IMR-90 (cell line): Measurements from ENCODE around the gene INTS12. TPM values are rescaled to one million over a fixed set of nuclear protein-coding genes. Genes with fewer than 3 reads are reported as not detected.

ENCODE experiments used
- ATAC-seq: fragments of 200-7000 bp; cut with Tn5 transposase; 2 replicates; pipeline ENCODE4 v1.9.1; 2020; ENCODE audit warnings: low read depth, mild to moderate bottlenecking, moderate library complexity
- BruUV-seq: library from RNA; stranded (reverse); fragments of 400-500 nt; replicated peaks from 2 replicates; lab custom pipeline; 2021; lab: Mats Ljungman, UMichigan
- CTCF ChIA-PET: fragments of 300-600 bp; formaldehyde crosslinking; extraction: SDS; loops from one replicate; lab custom pipeline; 2021; ENCODE audit warnings: antibody characterized with exemption; lab: Yijun Ruan, JAX
- POLR2A ChIA-PET: fragments of 300-600 bp; sonication (Branson Sonifier 250); formaldehyde crosslinking; loops from one replicate; lab custom pipeline; 2022; ENCODE audit warnings: antibody characterized with exemption; ENCODE audit not compliant: unreplicated experiment; lab: Charles Lee
- DNase-seq: peaks from one replicate; pipeline ENCODE4 v3.0.0; 2013
- H2AFZ ChIP-seq: replicated peaks from 2 replicates; pipeline ENCODE3; 2013; ENCODE audit warnings: low read length, mild to moderate bottlenecking; ENCODE audit not compliant: poor library complexity
- H2AK5ac ChIP-seq: 2 replicates; pipeline ENCODE4 v1.6.1; 2013; ENCODE audit warnings: low read depth, low read length, inconsistent platforms
- H2AK9ac ChIP-seq: replicated peaks from 2 replicates; pipeline ENCODE3; 2013; ENCODE audit warnings: mild to moderate bottlenecking, low read depth, low read length, moderate library complexity; ENCODE audit not compliant: poor library complexity
- H2BK120ac ChIP-seq: 2 replicates; pipeline ENCODE4 v1.6.1; 2013; ENCODE audit warnings: low read depth, low read length, inconsistent platforms
- H2BK15ac ChIP-seq: 3 replicates; pipeline ENCODE4 v1.6.1; 2013; ENCODE audit warnings: low read depth, low read length, inconsistent platforms
- H2BK20ac ChIP-seq: 2 replicates; pipeline ENCODE4 v1.6.1; 2013; ENCODE audit warnings: low read depth, mild to moderate bottlenecking, inconsistent platforms, low read length, moderate library complexity
- H2BK5ac ChIP-seq: 2 replicates; pipeline ENCODE4 v1.6.1; 2013; ENCODE audit warnings: mild to moderate bottlenecking, low read depth, low read length, inconsistent platforms; ENCODE audit not compliant: poor library complexity, severe bottlenecking
- H3K14ac ChIP-seq: replicated peaks from 2 replicates; pipeline ENCODE4 v1.6.1; 2013; ENCODE audit warnings: low read depth, low read length, inconsistent platforms
- H3K18ac ChIP-seq: 2 replicates; pipeline ENCODE4 v1.6.1; 2013; ENCODE audit warnings: low read depth, low read length, control low read depth
- H3K23ac ChIP-seq: 2 replicates; pipeline ENCODE4 v1.6.1; 2013; ENCODE audit warnings: low read depth, low read length, inconsistent platforms
- H3K27ac ChIP-seq: 2 replicates; pipeline ENCODE4 v1.5.1; 2013; ENCODE audit warnings: mild to moderate bottlenecking, control low read depth, low read length; ENCODE audit not compliant: insufficient read depth
- H3K27me3 ChIP-seq: 2 replicates; pipeline ENCODE4 v1.6.1; 2013; ENCODE audit warnings: low read length; ENCODE audit not compliant: control insufficient read depth, insufficient read depth
- H3K36me3 ChIP-seq: 2 replicates; pipeline ENCODE4 v1.6.1; 2013; ENCODE audit warnings: low read length, mixed read lengths; ENCODE audit not compliant: control insufficient read depth, insufficient read depth
- H3K4ac ChIP-seq: 2 replicates; pipeline ENCODE4 v1.6.1; 2013; ENCODE audit warnings: low read depth, low read length, inconsistent platforms
- H3K4me1 ChIP-seq: 2 replicates; pipeline ENCODE4 v1.6.1; 2013; ENCODE audit warnings: low read length, mixed read lengths; ENCODE audit not compliant: control insufficient read depth, insufficient read depth
- H3K4me2 ChIP-seq: 2 replicates; pipeline ENCODE4 v1.6.1; 2013; ENCODE audit warnings: low read depth, mild to moderate bottlenecking, control low read depth, low read length, moderate library complexity
- H3K4me3 ChIP-seq: 2 replicates; pipeline ENCODE4 v1.5.1; 2013; ENCODE audit warnings: low read depth, mild to moderate bottlenecking, control low read depth, low read length, moderate library complexity; ENCODE audit not compliant: insufficient read depth
- H3K56ac ChIP-seq: 2 replicates; pipeline ENCODE4 v1.6.1; 2013; ENCODE audit warnings: low read length, inconsistent platforms; ENCODE audit not compliant: insufficient read depth; ENCODE audit errors: extremely low read depth
- H3K79me1 ChIP-seq, 2 experiments: 2 replicates each; pipeline ENCODE4 v1.6.1; 2013; ENCODE audit warnings: low read length in 2 of 2, inconsistent platforms in 1 of 2, low read depth in 1 of 2
- H3K9ac ChIP-seq: 2 replicates; pipeline ENCODE4 v1.6.1; 2013; ENCODE audit warnings: low read depth, low read length, control low read depth
- H3K9me1 ChIP-seq: 2 replicates; pipeline ENCODE4 v1.6.1; 2013; ENCODE audit warnings: low read length, inconsistent platforms; ENCODE audit not compliant: insufficient read depth
- H3K9me3 ChIP-seq: 2 replicates; pipeline ENCODE4 v1.6.1; 2013; ENCODE audit warnings: low read length; ENCODE audit not compliant: control insufficient read depth, insufficient read depth
- H4K20me1 ChIP-seq: 2 replicates; pipeline ENCODE4 v1.6.1; 2013; ENCODE audit warnings: low read length, inconsistent platforms; ENCODE audit not compliant: insufficient read depth
- H4K5ac ChIP-seq: 2 replicates; pipeline ENCODE4 v1.6.1; 2013; ENCODE audit warnings: mild to moderate bottlenecking, low read depth, low read length, control low read depth
- H4K8ac ChIP-seq, 2 experiments: 2 replicates each; pipeline ENCODE4 v1.6.1; 2013; ENCODE audit warnings: low read depth in 2 of 2, low read length in 2 of 2, control low read depth in 1 of 2, inconsistent platforms in 1 of 2
- H4K91ac ChIP-seq: 2 replicates; pipeline ENCODE4 v1.6.1; 2013; ENCODE audit warnings: low read depth, low read length, inconsistent platforms; ENCODE audit not compliant: insufficient read depth
- BHLHE40 ChIP-seq: fragments of 150-350 bp; IDR thresholded peaks from 2 replicates; pipeline ENCODE4 v1.6.1; 2016; ENCODE audit warnings: mild to moderate bottlenecking, low read depth, low read length
- CEBPB ChIP-seq: IDR thresholded peaks from 2 replicates; pipeline ENCODE4 v1.6.1; 2012; ENCODE audit warnings: low read depth, low read length, improper control_type of control experiment
- CHD1 ChIP-seq: IDR thresholded peaks from 2 replicates; pipeline ENCODE4 v1.6.1; 2012; ENCODE audit warnings: low read depth, low read length, improper control_type of control experiment
- FOS ChIP-seq: fragments of 150-350 bp; IDR thresholded peaks from 2 replicates; pipeline ENCODE4 v1.6.1; 2016; ENCODE audit warnings: low read depth, low read length
- MAFK ChIP-seq: IDR thresholded peaks from 2 replicates; pipeline ENCODE4 v1.6.1; 2012; ENCODE audit warnings: low read depth, low read length, improper control_type of control experiment
- MAZ ChIP-seq: IDR thresholded peaks from 2 replicates; pipeline ENCODE4 v1.6.1; 2012; ENCODE audit warnings: low read depth, mild to moderate bottlenecking, low read length, improper control_type of control experiment, moderate library complexity, borderline replicate concordance
- MXI1 ChIP-seq: IDR thresholded peaks from 2 replicates; pipeline ENCODE4 v1.6.1; 2012; ENCODE audit warnings: low read depth, mild to moderate bottlenecking, low read length, moderate library complexity, borderline replicate concordance
- NFE2L2 ChIP-seq: fragments of 150-350 bp; IDR thresholded peaks from 2 replicates; pipeline ENCODE4 v1.6.1; 2016; ENCODE audit warnings: low read depth, mild to moderate bottlenecking, low read length
- POLR2A ChIP-seq: IDR thresholded peaks from 2 replicates; pipeline ENCODE4 v1.6.1; 2012; ENCODE audit warnings: mild to moderate bottlenecking, low read depth, low read length
- RAD21 ChIP-seq: IDR thresholded peaks from 2 replicates; pipeline ENCODE4 v1.6.1; 2012; ENCODE audit warnings: low read length, improper control_type of control experiment
- RCOR1 ChIP-seq: IDR thresholded peaks from 2 replicates; pipeline ENCODE4 v1.6.1; 2012; ENCODE audit warnings: mild to moderate bottlenecking, low read length, improper control_type of control experiment; ENCODE audit not compliant: insufficient replicate concordance
- RFX5 ChIP-seq: IDR thresholded peaks from 2 replicates; pipeline ENCODE4 v1.8.0; 2012; ENCODE audit warnings: low read depth, mild to moderate bottlenecking, low read length, moderate library complexity
- SMC3 ChIP-seq: fragments of 150-350 bp; IDR thresholded peaks from 2 replicates; pipeline ENCODE4 v1.6.1; 2016; ENCODE audit warnings: low read depth, mild to moderate bottlenecking, antibody characterized with exemption, low read length, moderate library complexity
- WGBS, 2 experiments: methylation state at CpG; one replicate each; pipeline versions ENCODE4 v1.1.5 to v1.1.7; 2013; ENCODE audit warnings: missing lambda C conversion rate in 2 of 2; ENCODE audit not compliant: insufficient read length in 1 of 2; ENCODE audit errors: extremely low coverage in 2 of 2; 5-methylcytosine and 5-hydroxymethylcytosine counted together
- dilution Hi-C: fragments of 300-500 bp; cut with HindIII; formaldehyde crosslinking; loops from one replicate; pipeline ENCODE4 v1.14.3; 2018; ENCODE audit warnings: low sequenced_read_pairs; ENCODE audit not compliant: unreplicated experiment
- in situ Hi-C: fragments of 300-500 bp; cut with MboI; formaldehyde crosslinking; loops from 3 replicates; pipeline ENCODE4 v1.14.3; 2019; ENCODE audit warnings: low sequenced_read_pairs, inconsistent platforms, mixed read lengths
- intact Hi-C: fragments of 100-400 bp; cut with micrococcal nuclease; formaldehyde crosslinking; loops from 2 replicates; pipeline ENCODE4 v1.10.0; 2022
- polyA plus RNA-seq, 3 experiments: library from polyadenylated mRNA; depleted of rRNA; stranded (reverse); fragments of >200 nt; gene quantifications; 2 replicates each; pipeline ENCODE4 v1.2.3, GENCODE V29; 2012; ENCODE audit warnings: low replicate concordance in 1 of 3
- total RNA-seq: library from RNA; depleted of rRNA; stranded (reverse); fragments of >200 nt; gene quantifications from 2 replicates; pipeline ENCODE4 v1.2.3, GENCODE V29; 2012
- TF ChIP-seq, protein P1 (sequence below): fragments of 150-350 bp; IDR thresholded peaks from 2 replicates; pipeline ENCODE4 v1.6.1; 2017; ENCODE audit warnings: mild to moderate bottlenecking, antibody characterized with exemption, low read length, low read depth
- TF ChIP-seq, protein P2 (sequence below): conservative IDR thresholded peaks from 2 replicates; pipeline ENCODE4 v1.5.1; 2012; ENCODE audit warnings: mild to moderate bottlenecking, low read depth, low read length, improper control_type of control experiment
- TF ChIP-seq, protein P3 (sequence below): fragments of 150-350 bp; IDR thresholded peaks from 2 replicates; pipeline ENCODE4 v1.6.1; 2016; ENCODE audit warnings: low read depth, mild to moderate bottlenecking, low read length, moderate library complexity, borderline replicate concordance

Gene INTS12
- total and polyA plus RNA-seq, 2 of the 4 experiments (the other 2 are of a cell fraction), result 27.5 to 36.0 TPM

DNA sequence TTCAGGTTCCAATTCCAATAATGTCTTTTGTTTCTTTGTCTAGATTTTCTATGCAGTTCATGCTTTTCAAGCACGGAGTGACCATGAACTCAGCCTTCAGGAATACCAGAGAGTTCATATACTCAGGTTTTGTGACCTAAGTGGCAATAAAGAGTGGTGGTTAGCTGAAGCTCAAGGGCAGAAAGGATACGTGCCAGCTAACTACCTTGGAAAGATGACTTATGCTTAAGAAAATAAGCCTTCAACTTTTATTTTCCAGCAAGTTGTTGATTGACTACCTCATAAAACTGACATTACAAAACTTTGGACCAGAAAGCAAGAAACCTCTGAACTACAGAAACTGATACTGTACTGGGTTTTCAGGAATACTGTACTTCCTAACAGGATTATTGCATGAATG, 30.8 kb downstream of the INTS12 start:
- H3K27me3 ChIP-seq, result no peaks in the 10 kb centered on the region; the same call in 1 of the 2 replicates
- no peak overlapping the region for H2AK5ac ChIP-seq
- no CpG with 5 or more reads among the region's 2 CpGs for WGBS, 2 experiments
- no peak overlapping the region for H2BK5ac ChIP-seq
- H3K9me3 ChIP-seq, result no peaks in the 10 kb centered on the region
- ATAC-seq, result no peak
- no peak overlapping the region for H3K4ac ChIP-seq
- H3K4me1 ChIP-seq, result no peaks in the 10 kb centered on the region
- no peaks in the 10 kb centered on the region for H4K20me1 ChIP-seq
- TF ChIP-seq SMC3 (no peak), MAFK (no peak), BHLHE40 (no peak), MAZ (no peak), NFE2L2 (no peak), FOS (no peak), POLR2A (no peak), MXI1 (no peak), RAD21 (no peak), RFX5 (no peak), CEBPB (no peak), CHD1 (no peak), RCOR1 (no peak)
- TF ChIP-seq, protein P1, sequence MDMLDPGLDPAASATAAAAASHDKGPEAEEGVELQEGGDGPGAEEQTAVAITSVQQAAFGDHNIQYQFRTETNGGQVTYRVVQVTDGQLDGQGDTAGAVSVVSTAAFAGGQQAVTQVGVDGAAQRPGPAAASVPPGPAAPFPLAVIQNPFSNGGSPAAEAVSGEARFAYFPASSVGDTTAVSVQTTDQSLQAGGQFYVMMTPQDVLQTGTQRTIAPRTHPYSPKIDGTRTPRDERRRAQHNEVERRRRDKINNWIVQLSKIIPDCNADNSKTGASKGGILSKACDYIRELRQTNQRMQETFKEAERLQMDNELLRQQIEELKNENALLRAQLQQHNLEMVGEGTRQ, result no peak
- TF ChIP-seq, protein P2, sequence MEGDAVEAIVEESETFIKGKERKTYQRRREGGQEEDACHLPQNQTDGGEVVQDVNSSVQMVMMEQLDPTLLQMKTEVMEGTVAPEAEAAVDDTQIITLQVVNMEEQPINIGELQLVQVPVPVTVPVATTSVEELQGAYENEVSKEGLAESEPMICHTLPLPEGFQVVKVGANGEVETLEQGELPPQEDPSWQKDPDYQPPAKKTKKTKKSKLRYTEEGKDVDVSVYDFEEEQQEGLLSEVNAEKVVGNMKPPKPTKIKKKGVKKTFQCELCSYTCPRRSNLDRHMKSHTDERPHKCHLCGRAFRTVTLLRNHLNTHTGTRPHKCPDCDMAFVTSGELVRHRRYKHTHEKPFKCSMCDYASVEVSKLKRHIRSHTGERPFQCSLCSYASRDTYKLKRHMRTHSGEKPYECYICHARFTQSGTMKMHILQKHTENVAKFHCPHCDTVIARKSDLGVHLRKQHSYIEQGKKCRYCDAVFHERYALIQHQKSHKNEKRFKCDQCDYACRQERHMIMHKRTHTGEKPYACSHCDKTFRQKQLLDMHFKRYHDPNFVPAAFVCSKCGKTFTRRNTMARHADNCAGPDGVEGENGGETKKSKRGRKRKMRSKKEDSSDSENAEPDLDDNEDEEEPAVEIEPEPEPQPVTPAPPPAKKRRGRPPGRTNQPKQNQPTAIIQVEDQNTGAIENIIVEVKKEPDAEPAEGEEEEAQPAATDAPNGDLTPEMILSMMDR, result no peak
- TF ChIP-seq, protein P3, sequence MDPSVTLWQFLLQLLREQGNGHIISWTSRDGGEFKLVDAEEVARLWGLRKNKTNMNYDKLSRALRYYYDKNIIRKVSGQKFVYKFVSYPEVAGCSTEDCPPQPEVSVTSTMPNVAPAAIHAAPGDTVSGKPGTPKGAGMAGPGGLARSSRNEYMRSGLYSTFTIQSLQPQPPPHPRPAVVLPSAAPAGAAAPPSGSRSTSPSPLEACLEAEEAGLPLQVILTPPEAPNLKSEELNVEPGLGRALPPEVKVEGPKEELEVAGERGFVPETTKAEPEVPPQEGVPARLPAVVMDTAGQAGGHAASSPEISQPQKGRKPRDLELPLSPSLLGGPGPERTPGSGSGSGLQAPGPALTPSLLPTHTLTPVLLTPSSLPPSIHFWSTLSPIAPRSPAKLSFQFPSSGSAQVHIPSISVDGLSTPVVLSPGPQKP, result no peak
- no peak overlapping the region; the same call in 1 of the 2 replicates for H2BK20ac ChIP-seq
- CTCF ChIA-PET, result no interaction called here
- in situ Hi-C loops (no loop called here), intact Hi-C loops (no loop called here), dilution Hi-C loops (no loop called here)
- no peak overlapping the region for H2AK9ac ChIP-seq
- no peak overlapping the region for H4K91ac ChIP-seq
- no peak overlapping the region for H3K23ac ChIP-seq
- H4K5ac ChIP-seq, result no peak overlapping the region
- DNase-seq, result no peak
- H3K9ac ChIP-seq, result no peak overlapping the region
- no TSS peak for BruUV-seq
- no peak overlapping the region for H3K4me3 ChIP-seq
- no peak overlapping the region for H2BK15ac ChIP-seq
- 0 out of 2 replicates have a peak, but pooled peaks cover 2% of the 10 kb centered on the region for H3K9me1 ChIP-seq
- H2AFZ ChIP-seq, result no peak overlapping the region
- H3K79me1 ChIP-seq, result no peaks in the 10 kb centered on the region
- POLR2A ChIA-PET, result no interaction called here
- H2BK120ac ChIP-seq, result no peak overlapping the region
- H3K36me3 ChIP-seq, result peaks cover 1% of the 10 kb centered on the region
- no peak overlapping the region for H3K56ac ChIP-seq
- H3K14ac ChIP-seq, result no peak overlapping the region
- H3K4me2 ChIP-seq, result no peak overlapping the region
- no peak overlapping the region for H3K18ac ChIP-seq
- H4K8ac ChIP-seq, result no peak overlapping the region
- no peak overlapping the region for H3K27ac ChIP-seq
